Memory B cell (primary cell): Measurements from ENCODE around the gene TTC28.

Source experiments
- ATAC-seq: fragments of 150-1000 bp; cut with Tn5 transposase; 2 replicates; pipeline ENCODE4 v1.10.0; 2021; ENCODE audit warnings: low read depth, mild to moderate bottlenecking, moderate library complexity
- DNase-seq, 2 donors: peaks; one replicate each; pipeline ENCODE4 v3.0.0; 2022; ENCODE audit warnings: low spot score in 2 of 2
- H3K27ac Mint-ChIP-seq: one replicate; pipeline ENCODE4 v1.8.0; 2022; ENCODE audit warnings: mild to moderate bottlenecking, moderate library complexity, mixed read lengths
- H3K27me3 Mint-ChIP-seq: one replicate; pipeline ENCODE4 v1.8.0; 2022; ENCODE audit warnings: mixed read lengths
- H3K36me3 Mint-ChIP-seq: one replicate; pipeline ENCODE4 v1.8.0; 2022; ENCODE audit warnings: mild to moderate bottlenecking, mixed read lengths
- H3K4me1 Mint-ChIP-seq: one replicate; pipeline ENCODE4 v1.8.0; 2022; ENCODE audit warnings: mixed read lengths
- H3K4me3 Mint-ChIP-seq: one replicate; pipeline ENCODE4 v1.8.0; 2022; ENCODE audit warnings: mild to moderate bottlenecking, moderate library complexity, mixed read lengths
- H3K9me3 Mint-ChIP-seq: one replicate; pipeline ENCODE4 v1.8.0; 2022; ENCODE audit warnings: mixed read lengths

The TTC28 gene

DNA sequence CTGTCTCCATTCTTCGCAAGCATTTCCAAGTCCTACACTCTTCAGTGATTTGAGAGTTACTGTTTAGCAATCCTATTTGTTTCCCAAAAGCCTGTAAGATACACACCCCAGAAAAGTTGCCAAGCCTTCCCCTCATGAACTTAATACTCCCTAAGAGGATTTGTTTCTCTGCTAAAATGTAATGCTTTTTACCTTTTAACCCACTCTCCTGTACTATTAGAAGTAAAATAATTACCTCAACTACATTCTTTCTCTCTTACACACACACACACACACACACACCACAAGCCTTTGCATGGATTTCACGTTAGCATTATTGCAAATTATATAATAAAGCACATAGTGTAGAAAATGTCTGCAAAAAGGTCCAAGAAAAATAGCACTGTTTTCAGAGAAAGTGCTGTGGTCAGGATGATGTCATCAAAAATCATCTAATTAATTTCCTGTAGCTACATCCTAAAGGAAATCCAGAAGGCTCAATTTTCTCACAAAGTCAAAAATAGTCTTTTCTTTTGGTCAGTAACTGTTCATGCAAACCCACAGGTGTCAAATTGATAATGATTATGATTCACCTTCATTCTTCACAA lies 396.5 kb downstream of the TTC28 start:
- Mint-ChIP-seq H3K27me3 (peaks cover 5% of the 10 kb centered on the region), H3K27ac (no peak overlapping the region), H3K4me1 (no peaks in the 10 kb centered on the region), H3K9me3 (no peaks in the 10 kb centered on the region), H3K36me3 (no peaks in the 10 kb centered on the region), H3K4me3 (no peak overlapping the region)
- no peak for ATAC-seq
- no peak for DNase-seq

- Mint-ChIP-seq H3K27me3 (peaks cover 5% of the 10 kb centered on the region), H3K27ac (no peak overlapping the region), H3K9me3 (no peaks in the 10 kb centered on the region), H3K4me1 (no peaks in the 10 kb centered on the region), H3K4me3 (no peak overlapping the region), H3K36me3 (no peaks in the 10 kb centered on the region)
- no peak for ATAC-seq
- DNase-seq: no peak
Measured at GRCh38 chr22:28282405-28283067, 397.1 kb downstream of the TTC28 start.

DNA sequence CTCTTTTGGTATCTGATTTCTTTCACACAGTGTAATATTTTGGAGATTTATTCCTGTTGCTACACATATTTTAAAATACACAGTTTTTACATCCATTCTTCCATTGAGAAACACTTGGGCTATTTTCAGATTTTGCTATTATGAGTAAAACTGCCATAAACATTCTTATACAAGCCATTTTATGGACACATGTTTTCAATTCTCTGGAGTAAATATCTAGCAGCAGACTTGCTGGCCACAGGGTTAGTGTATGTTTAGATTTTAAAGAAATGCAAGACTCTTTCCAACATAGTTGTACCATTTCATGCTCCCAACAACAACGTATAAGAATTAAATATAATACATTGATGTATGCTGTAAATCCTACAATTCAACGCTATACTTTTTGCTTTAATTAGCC lies 399.8 kb downstream of the TTC28 start:
- Mint-ChIP-seq H3K9me3 (no peaks in the 10 kb centered on the region), H3K27me3 (peaks cover 5% of the 10 kb centered on the region), H3K36me3 (no peaks in the 10 kb centered on the region), H3K4me3 (no peak overlapping the region), H3K4me1 (no peaks in the 10 kb centered on the region), H3K27ac (no peak overlapping the region)
- DNase-seq (no peak), ATAC-seq (no peak)

GRCh38 chr22:28269277-28269676 lies 410.4 kb downstream of the TTC28 start:
- H3K27ac Mint-ChIP-seq: no peak overlapping the region
- H3K27me3 Mint-ChIP-seq: peaks cover 9% of the 10 kb centered on the region
- no peak for ATAC-seq
- no peak for DNase-seq
- H3K9me3 Mint-ChIP-seq: peaks cover 2% of the 10 kb centered on the region
- H3K4me1 Mint-ChIP-seq: no peaks in the 10 kb centered on the region
- H3K4me3 Mint-ChIP-seq: no peak overlapping the region
- H3K36me3 Mint-ChIP-seq: no peaks in the 10 kb centered on the region

DNA sequence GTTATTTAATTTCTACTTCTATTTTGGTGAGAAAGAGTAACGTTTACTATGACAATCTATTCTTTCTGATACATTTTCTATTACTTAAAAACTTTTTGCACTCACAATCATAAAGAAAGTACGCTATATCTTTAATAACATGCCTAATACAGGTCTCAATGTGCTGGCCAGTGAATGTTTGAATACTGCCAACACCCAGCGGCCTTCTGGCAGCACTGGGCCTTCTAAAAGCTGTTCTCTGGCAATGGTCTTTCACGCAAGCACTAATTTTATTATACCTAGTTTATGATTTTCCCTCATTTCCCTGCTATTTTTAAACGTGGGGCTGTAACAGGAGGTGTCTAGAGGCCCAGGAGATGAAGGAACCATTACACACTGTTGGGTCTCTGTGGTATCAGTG lies 410.8 kb downstream of the TTC28 start:
- H3K4me1 Mint-ChIP-seq: no peaks in the 10 kb centered on the region
- no peak overlapping the region for H3K27ac Mint-ChIP-seq
- peaks cover 9% of the 10 kb centered on the region for H3K27me3 Mint-ChIP-seq
- no peaks in the 10 kb centered on the region for H3K36me3 Mint-ChIP-seq
- ATAC-seq: no peak
- no peak overlapping the region for H3K4me3 Mint-ChIP-seq
- H3K9me3 Mint-ChIP-seq: peaks cover 2% of the 10 kb centered on the region
- DNase-seq: no peak

DNA sequence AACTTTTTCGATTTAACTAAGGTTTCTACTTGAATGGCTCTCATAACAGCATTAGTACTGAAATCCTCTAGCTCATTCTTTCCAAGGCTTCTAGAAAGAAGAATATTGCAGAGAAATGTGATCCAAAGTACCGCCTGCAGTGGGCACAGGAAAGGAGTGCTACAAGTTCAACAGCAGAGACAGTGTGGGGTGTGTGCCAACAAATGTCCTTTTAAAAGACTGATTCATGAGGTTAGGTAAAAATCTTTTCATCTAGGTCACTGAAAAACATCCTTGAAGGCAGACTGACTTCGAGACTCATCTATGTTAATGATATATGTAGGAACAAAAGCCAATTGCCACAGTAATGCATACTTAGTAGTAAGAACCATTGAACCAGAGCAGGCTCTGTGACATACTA lies 411.5 kb downstream of the TTC28 start:
- H3K27ac Mint-ChIP-seq: no peak overlapping the region
- peaks cover 11% of the 10 kb centered on the region for H3K27me3 Mint-ChIP-seq
- H3K4me3 Mint-ChIP-seq: no peak overlapping the region
- H3K36me3 Mint-ChIP-seq: no peaks in the 10 kb centered on the region
- peaks cover 5% of the 10 kb centered on the region for H3K9me3 Mint-ChIP-seq
- no peaks in the 10 kb centered on the region for H3K4me1 Mint-ChIP-seq
- no peak for ATAC-seq
- DNase-seq: no peak

GRCh38 chr22:28260619-28261018 lies 419.0 kb downstream of the TTC28 start:
- H3K4me3 Mint-ChIP-seq: no peak overlapping the region
- no peaks in the 10 kb centered on the region for H3K36me3 Mint-ChIP-seq
- H3K27me3 Mint-ChIP-seq: peaks cover 6% of the 10 kb centered on the region
- ATAC-seq: no peak
- no peak for DNase-seq
- H3K4me1 Mint-ChIP-seq: no peaks in the 10 kb centered on the region
- H3K27ac Mint-ChIP-seq: no peak overlapping the region
- H3K9me3 Mint-ChIP-seq: peaks cover 5% of the 10 kb centered on the region

DNA sequence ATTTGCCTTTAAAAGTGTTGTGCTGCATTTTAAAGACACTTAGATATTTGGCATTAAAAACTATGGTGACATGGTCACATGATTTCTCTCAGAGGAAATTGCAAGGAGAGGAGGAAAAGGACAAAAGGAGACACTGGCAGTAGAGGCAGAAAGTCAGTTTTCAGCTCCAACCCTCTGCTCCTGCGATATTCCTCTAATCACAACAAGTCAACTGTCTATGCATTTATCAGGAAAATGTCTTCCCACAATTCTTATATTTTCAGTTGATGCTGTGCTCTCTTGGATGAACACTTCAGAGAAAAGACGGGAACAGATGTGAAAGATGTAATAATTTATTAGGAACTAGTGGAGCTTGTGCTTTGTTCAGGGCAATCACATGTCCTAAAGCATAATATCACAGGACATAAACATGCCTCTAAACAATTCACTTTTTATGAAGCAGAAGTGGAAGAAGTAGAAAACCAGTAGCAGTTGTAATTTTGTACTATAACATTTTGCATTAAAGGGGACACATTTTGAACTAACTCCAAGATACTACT lies 419.8 kb downstream of the TTC28 start:
- H3K36me3 Mint-ChIP-seq: no peaks in the 10 kb centered on the region
- no peak overlapping the region for H3K27ac Mint-ChIP-seq
- H3K4me1 Mint-ChIP-seq: no peaks in the 10 kb centered on the region
- H3K27me3 Mint-ChIP-seq: peaks cover 6% of the 10 kb centered on the region
- DNase-seq: no peak
- no peak for ATAC-seq
- no peak overlapping the region for H3K4me3 Mint-ChIP-seq
- H3K9me3 Mint-ChIP-seq: peaks cover 5% of the 10 kb centered on the region

DNA sequence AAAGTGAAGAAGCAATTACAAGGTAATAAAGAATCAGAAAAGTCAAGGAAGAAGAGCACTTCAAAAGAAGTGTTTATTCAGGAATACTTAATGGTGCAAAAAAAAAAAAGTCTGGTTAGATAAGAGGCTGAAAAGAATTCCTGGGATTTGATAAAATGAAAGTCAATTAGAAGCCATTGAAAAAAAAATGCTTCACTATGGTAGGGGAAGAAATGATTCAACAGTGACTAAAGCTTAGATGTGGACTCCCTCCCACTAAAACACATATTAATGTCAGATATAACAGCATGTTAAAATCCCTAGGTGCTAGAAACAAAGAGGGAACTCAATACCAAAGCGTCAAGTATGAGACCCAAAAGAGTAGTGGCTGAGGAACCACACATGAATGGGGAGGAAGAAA lies 425.2 kb downstream of the TTC28 start:
- DNase-seq (no peak), ATAC-seq (no peak)
- H3K27ac Mint-ChIP-seq: no peak overlapping the region
- H3K4me3 Mint-ChIP-seq: no peak overlapping the region
- H3K9me3 Mint-ChIP-seq: no peaks in the 10 kb centered on the region
- peaks cover 3% of the 10 kb centered on the region for H3K27me3 Mint-ChIP-seq
- no peaks in the 10 kb centered on the region for H3K36me3 Mint-ChIP-seq
- H3K4me1 Mint-ChIP-seq: no peaks in the 10 kb centered on the region

DNA sequence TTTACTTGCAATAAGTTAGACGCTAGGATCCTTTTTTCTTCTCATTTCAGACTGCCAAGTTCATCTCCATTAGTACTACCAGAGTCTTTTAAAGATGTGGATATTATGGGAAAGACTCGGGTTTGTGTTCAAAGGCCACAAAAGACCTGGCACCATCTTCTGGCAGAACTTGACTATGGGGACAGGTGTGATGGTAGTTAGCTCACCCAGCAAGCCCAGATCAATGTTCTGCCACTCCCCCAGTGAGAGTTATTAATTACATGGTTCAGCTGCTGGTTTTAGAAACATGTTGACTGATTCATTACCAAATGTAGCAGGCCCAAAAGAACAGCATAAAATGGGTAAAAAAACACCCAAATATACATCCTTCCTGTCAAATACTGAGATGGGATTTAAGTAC lies 427.1 kb downstream of the TTC28 start:
- no peaks in the 10 kb centered on the region for H3K36me3 Mint-ChIP-seq

GRCh38 chr22:28250036-28250695 lies 429.5 kb downstream of the TTC28 start:
- H3K36me3 Mint-ChIP-seq: no peaks in the 10 kb centered on the region
- no peak for ATAC-seq
- no peak overlapping the region for H3K4me3 Mint-ChIP-seq
- H3K4me1 Mint-ChIP-seq: no peaks in the 10 kb centered on the region
- no peak for DNase-seq
- H3K9me3 Mint-ChIP-seq: no peaks in the 10 kb centered on the region
- H3K27ac Mint-ChIP-seq: no peak overlapping the region
- H3K27me3 Mint-ChIP-seq: no peaks in the 10 kb centered on the region

More for the DNA sequence above, 427.1 kb downstream of the TTC28 start:
- ATAC-seq (no peak), DNase-seq (no peak)
- Mint-ChIP-seq H3K4me1 (no peaks in the 10 kb centered on the region), H3K27ac (no peak overlapping the region), H3K27me3 (no peaks in the 10 kb centered on the region), H3K4me3 (no peak overlapping the region), H3K9me3 (no peaks in the 10 kb centered on the region)

GRCh38 chr22:28249402-28249801 lies 430.2 kb downstream of the TTC28 start:
- no peak for DNase-seq
- no peaks in the 10 kb centered on the region for H3K9me3 Mint-ChIP-seq
- no peaks in the 10 kb centered on the region for H3K36me3 Mint-ChIP-seq
- H3K4me1 Mint-ChIP-seq: no peaks in the 10 kb centered on the region
- H3K27me3 Mint-ChIP-seq: no peaks in the 10 kb centered on the region
- ATAC-seq: no peak
- no peak overlapping the region for H3K4me3 Mint-ChIP-seq
- H3K27ac Mint-ChIP-seq: no peak overlapping the region

- ATAC-seq (no peak), DNase-seq (no peak)
- Mint-ChIP-seq H3K9me3 (no peaks in the 10 kb centered on the region), H3K27me3 (no peaks in the 10 kb centered on the region), H3K36me3 (no peaks in the 10 kb centered on the region), H3K27ac (no peak overlapping the region), H3K4me3 (no peak overlapping the region), H3K4me1 (no peaks in the 10 kb centered on the region)
Measured at GRCh38 chr22:28247667-28248363, 431.8 kb downstream of the TTC28 start.

- no peak for ATAC-seq
- no peak for DNase-seq
- no peaks in the 10 kb centered on the region for H3K27me3 Mint-ChIP-seq
- H3K36me3 Mint-ChIP-seq: no peaks in the 10 kb centered on the region
- H3K4me3 Mint-ChIP-seq: no peak overlapping the region
- no peak overlapping the region for H3K27ac Mint-ChIP-seq
- H3K4me1 Mint-ChIP-seq: no peaks in the 10 kb centered on the region
- H3K9me3 Mint-ChIP-seq: no peaks in the 10 kb centered on the region
Measured at GRCh38 chr22:28247136-28247535, 432.5 kb downstream of the TTC28 start.
